Skeletal muscle satellite cell (primary cell): ENCODE measurements around the gene PAPOLB.

Experiments
- H3K27me3 ChIP-seq: 2 replicates; pipeline ENCODE4 v1.7.0; 2013; ENCODE audit warnings: low read length; ENCODE audit not compliant: control insufficient read depth, insufficient read depth
- H3K36me3 ChIP-seq: 2 replicates; pipeline ENCODE4 v1.7.0; 2013; ENCODE audit warnings: mild to moderate bottlenecking, control low read depth, low read length; ENCODE audit not compliant: insufficient read depth
- H3K4me1 ChIP-seq: 2 replicates; pipeline ENCODE4 v1.7.0; 2013; ENCODE audit warnings: low read length; ENCODE audit not compliant: control insufficient read depth, insufficient read depth
- H3K4me2 ChIP-seq: 2 replicates; pipeline ENCODE4 v1.7.0; 2013; ENCODE audit warnings: mild to moderate bottlenecking, low read length
- H3K4me3 ChIP-seq: 2 replicates; pipeline ENCODE4 v1.7.0; 2013; ENCODE audit warnings: low read length
- H3K9ac ChIP-seq: 2 replicates; pipeline ENCODE4 v1.7.0; 2013; ENCODE audit warnings: mild to moderate bottlenecking, low read depth, low read length, moderate library complexity
- H3K9me3 ChIP-seq: replicated peaks from 2 replicates; pipeline ENCODE4 v1.7.0; 2013; ENCODE audit warnings: mild to moderate bottlenecking, control low read depth, low read length

PAPOLB gene

DNA sequence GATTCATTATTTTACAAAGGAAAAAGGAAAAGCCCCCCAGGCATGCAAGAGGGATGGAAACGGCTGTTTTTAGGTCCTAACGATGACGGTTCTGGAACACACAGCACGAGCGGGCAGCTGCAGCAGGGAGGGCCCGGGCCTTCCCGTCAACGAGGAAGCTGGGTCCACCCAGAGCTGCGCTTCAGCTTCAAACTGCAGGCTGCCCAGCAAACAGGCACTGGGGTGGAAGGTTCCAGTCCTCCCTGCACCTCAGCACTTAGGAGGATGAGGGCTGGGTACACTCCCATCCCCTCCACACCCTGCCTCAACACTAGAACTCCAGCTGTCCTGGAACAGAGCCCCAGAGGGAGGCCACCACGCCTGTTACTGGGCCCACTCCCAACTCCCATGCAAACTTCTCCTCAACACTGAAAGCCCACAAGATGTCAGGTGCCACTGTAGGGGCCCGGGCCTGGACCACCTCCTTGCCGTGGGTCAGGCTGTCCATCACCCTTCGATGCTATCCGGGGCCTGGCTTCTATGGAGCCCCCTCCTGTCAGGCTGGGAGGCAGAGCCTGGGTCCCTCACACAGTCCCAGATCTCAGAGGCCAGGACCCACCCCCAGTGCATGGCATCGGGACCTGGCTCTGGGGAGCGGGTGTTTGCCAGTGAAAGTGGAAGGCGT, 33.0 kb downstream of the PAPOLB start:
- no peaks in the 10 kb centered on the region for H3K36me3 ChIP-seq
- H3K9me3 ChIP-seq: no peaks in the 10 kb centered on the region
- no peaks in the 10 kb centered on the region for H3K4me1 ChIP-seq
- peaks cover 6% of the 10 kb centered on the region for H3K27me3 ChIP-seq
- no peak overlapping the region for H3K4me2 ChIP-seq
- H3K4me3 ChIP-seq: no peak overlapping the region
- no peak overlapping the region for H3K9ac ChIP-seq

DNA sequence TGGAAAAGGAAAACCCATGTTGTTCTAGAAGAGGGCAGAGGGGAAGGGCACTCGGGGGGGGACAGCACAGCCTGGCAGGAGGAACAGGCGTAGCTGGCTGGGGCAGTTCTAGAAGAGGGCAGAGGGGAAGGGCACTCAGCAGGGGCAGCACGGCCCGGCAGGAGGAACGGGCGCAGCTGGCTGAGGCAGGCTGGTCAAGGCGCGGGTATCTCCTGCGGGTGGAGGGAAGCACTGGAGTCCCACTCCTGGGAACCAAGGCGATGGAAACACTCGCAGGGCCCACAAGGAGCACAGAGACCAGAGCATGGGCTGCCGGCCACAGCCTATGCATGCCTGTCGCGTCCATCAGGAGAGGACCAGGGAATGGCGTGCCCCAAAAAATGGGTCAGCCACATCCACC, 36.7 kb downstream of the PAPOLB start:
- no peak overlapping the region for H3K4me2 ChIP-seq
- H3K36me3 ChIP-seq: no peaks in the 10 kb centered on the region
- no peak overlapping the region for H3K4me3 ChIP-seq
- no peaks in the 10 kb centered on the region for H3K4me1 ChIP-seq
- peaks cover 12% of the 10 kb centered on the region for H3K27me3 ChIP-seq
- H3K9me3 ChIP-seq: no peaks in the 10 kb centered on the region
- H3K9ac ChIP-seq: no peak overlapping the region

DNA sequence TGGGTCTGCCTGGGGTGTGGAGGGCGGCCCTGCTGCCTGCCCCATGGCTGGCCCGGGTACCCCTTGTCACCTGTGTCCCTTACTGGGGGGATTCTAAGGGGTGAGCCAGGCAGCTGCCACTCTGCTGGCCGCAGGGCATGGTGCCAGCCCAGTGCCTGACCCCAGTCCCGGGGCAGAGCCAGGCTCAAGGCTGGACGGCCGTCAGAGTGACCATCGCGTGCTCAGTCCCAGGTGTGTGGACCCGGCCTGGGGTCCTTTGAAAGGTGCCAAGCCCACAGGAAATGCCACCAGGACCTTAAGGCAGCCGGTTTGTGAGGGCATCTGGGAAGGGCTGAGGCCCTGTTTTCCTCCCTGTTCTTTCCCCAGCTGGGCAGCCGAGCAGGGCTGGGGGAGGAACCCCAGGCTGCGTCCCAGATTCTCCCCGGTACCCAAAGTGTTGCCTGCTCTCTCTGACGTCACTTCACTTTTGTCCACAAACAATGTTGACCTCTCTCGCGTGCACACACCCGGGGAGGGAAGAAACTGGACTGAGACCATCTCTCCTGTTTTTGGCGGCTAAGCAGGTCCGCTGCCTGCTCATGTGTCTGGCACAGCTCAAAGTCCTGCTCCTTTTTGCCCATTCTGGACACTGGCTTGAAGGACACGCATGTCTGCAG, 37.6 kb downstream of the PAPOLB start:
- Histone ChIP-seq H3K9ac (no peak overlapping the region), H3K4me1 (no peaks in the 10 kb centered on the region), H3K4me2 (no peak overlapping the region), H3K4me3 (no peak overlapping the region), H3K9me3 (no peaks in the 10 kb centered on the region), H3K36me3 (no peaks in the 10 kb centered on the region), H3K27me3 (peaks cover 12% of the 10 kb centered on the region)

DNA sequence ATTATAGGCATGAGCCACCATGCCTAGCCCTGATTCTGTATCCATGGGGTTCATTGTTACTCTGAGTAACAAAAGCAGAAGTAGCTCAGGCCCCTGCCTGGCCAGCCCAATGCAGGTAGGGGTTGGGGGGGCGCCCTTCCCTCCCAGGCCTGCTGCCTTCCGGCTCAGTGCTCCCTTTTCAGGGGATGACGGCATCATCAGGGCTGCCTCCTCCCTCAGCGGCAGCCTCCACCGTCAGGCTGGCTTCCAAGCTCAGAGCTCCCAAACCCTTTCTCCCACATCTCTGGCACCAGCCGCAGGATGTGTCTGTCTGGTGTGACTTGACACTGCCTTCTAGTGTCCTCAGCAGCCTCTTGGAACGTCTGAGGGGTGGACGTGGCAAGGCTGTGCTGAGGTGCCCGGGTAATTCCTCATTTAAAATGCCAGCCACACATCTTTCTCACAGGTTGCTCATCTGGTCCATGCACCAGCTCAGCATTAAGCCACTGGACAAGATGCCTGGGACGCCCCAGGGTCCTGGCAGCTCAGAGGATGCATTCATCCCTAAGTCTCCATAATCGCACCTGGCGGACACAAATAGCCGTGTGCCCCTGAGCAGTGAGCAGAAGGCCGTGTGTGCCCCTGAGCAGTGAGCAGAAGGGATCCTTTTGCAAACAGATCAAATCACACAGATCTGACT, 38.2 kb downstream of the PAPOLB start:
- H3K27me3 ChIP-seq: peaks cover 12% of the 10 kb centered on the region
- no peaks in the 10 kb centered on the region for H3K9me3 ChIP-seq
- no peaks in the 10 kb centered on the region for H3K4me1 ChIP-seq
- H3K36me3 ChIP-seq: no peaks in the 10 kb centered on the region
- H3K4me3 ChIP-seq: no peak overlapping the region
- H3K9ac ChIP-seq: no peak overlapping the region
- H3K4me2 ChIP-seq: no peak overlapping the region

DNA sequence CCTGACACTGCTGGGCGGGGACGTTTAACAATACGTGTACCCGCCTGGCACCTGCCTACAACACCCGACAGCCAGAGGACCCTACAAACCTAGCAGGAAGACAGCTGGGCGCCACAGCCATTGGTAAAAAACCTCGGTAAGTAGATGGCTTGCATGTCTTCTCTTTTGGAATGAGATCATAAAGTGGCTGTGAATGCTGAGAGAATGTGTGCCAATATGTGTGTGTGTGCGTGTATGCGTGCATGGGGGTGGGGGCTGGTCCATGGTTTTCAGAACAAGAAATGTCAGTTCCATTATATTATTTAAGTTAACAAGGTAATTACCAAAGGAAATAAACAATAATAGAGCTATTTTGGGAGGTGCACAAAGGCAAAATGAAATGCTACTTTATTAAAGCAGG, 39.2 kb downstream of the PAPOLB start:
- H3K4me3 ChIP-seq: no peak overlapping the region
- H3K36me3 ChIP-seq: no peaks in the 10 kb centered on the region
- no peaks in the 10 kb centered on the region for H3K9me3 ChIP-seq
- no peaks in the 10 kb centered on the region for H3K4me1 ChIP-seq
- H3K27me3 ChIP-seq: peaks cover 12% of the 10 kb centered on the region
- no peak overlapping the region for H3K9ac ChIP-seq
- H3K4me2 ChIP-seq: no peak overlapping the region

DNA sequence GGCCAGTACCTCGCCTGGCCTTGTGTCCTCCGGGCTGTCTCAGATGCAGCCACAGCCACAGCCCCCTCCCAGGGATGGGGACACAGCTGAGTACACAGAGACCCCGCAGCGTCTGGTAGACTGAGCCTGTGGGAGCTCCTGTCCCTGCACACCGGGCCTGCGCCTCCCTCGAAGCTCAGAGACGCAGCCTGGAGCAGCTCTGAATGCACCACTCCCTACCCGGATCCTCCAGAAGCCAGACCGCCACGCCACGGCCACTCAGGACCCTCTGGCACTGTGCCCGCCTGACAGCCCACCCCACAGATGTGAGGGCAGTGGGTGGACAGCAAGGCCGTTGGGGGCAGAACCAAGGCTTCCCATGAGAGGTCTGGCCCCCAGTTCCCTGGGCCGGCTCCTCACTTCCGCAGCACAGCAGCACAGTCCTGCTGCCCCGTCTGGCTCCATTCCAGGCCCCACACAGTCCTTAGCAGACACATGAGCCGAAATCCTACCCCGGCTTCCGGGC, 40.8 kb downstream of the PAPOLB start:
- Histone ChIP-seq H3K36me3 (no peaks in the 10 kb centered on the region), H3K4me2 (no peak overlapping the region), H3K4me1 (no peaks in the 10 kb centered on the region), H3K27me3 (peaks cover 12% of the 10 kb centered on the region), H3K4me3 (no peak overlapping the region), H3K9ac (no peak overlapping the region), H3K9me3 (no peaks in the 10 kb centered on the region)

DNA sequence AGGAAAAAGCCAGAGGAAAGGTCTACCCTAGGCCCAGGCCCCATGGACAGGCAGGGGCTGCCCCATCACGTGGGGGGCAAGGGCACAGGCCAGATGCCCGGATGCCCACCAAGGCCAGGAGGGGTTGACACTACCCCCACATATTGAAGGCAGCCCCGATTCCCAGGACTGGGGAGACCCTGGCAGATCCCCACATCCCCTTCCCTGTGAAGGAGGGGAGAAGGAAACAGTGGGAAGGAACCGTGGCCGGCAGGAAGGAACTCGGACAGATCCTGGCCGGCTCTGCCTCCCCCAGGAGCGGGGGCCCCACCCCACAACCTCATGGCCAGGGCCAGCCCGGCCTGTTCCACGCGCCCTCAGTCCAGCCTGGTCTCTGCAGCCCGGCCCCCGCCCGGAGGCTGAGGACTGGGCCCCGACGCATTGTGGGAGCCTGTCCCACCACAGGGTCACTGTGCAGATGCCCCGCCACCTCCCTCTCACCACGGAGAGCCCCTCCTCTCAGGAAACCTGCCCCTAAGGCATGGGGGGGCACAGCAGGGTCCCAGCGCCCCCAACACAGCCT, 41.3 kb downstream of the PAPOLB start:
- Histone ChIP-seq H3K9me3 (no peaks in the 10 kb centered on the region), H3K9ac (no peak overlapping the region), H3K4me3 (no peak overlapping the region), H3K4me2 (no peak overlapping the region), H3K4me1 (no peaks in the 10 kb centered on the region), H3K27me3 (peaks cover 12% of the 10 kb centered on the region), H3K36me3 (no peaks in the 10 kb centered on the region)

DNA sequence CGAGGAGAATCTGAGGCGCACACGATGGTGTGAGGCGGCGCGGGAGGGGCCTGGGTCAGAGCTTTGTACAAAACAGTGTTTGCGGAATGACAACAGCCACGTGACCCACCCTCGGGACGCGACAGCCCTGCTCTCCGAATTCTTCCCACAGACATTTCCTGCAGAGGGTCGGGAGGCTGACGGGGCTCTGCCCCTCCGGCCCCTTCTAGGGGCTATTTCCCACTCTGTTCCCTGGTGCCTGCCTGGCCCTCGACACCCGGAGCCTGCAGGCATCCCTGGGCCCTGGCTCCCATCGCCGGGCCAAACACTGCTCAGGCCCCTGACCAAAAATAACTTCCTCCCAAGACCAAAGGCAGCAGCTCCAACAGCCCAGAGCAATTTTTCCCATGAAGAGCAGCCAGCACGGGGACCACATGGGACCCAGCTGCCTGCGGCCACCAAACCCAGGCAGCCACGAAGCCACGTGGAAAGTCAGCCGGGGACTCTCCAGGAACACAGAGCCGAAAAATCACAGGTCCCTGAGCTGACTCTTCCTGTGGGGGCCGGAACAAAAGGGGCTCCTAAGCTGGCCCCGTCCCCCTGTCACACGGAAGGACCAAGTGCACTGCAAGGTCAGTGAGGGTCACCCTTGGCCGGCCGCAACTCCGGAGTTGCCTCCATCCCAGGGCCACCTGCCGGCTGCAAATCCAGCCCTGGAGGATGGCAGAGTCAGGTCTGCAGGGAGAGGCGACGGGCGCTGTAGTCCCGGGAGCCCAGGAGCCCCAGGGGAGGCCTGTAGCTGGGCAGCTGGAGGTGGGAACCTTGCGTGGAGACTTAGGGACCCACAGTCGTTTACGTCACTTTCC, 42.0 kb downstream of the PAPOLB start:
- H3K9me3 ChIP-seq: no peaks in the 10 kb centered on the region
- H3K9ac ChIP-seq: no peak overlapping the region
- H3K4me1 ChIP-seq: no peaks in the 10 kb centered on the region
- H3K36me3 ChIP-seq: no peaks in the 10 kb centered on the region
- H3K4me2 ChIP-seq: no peak overlapping the region
- peaks cover 12% of the 10 kb centered on the region for H3K27me3 ChIP-seq
- H3K4me3 ChIP-seq: no peak overlapping the region

DNA sequence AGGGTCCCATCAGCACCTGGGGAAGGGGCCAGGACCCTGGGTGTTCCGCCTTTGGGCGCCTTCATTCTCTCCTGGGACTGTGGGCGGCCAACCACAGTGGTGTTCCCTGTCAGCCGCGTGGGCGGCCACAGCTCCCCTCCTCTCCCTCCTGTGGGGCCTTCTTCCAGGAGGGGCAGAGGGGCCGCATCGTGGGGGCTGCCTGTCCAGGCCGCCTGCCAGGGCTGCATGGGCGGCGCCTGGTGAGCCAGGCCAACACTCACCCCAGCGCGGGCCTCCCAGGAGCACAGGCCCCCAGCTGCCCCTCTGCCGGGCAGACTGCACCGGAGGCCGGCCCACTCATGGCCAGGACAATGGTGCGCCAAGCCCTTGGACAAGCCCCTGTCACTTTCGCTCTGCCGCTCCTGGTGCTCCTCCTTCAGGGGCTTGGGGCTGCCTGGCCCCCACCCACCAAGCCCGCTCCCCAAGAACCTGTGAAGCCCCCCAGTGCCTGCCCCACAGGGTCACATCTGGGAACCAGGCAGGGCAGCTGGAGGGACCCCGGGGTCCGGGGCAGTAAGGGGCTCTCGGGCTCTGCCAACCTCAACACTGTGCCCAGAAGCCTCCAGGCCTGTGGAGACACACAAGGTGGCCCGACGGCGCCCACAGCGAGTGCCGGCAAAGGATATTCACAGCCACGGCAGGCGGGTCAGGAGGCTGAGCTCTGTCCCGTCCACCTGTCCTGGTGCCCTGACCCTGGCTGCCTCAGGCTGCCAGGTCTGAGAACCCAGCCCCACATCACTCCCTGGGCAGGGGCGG, 43.6 kb downstream of the PAPOLB start:
- Histone ChIP-seq H3K36me3 (no peaks in the 10 kb centered on the region), H3K4me1 (no peaks in the 10 kb centered on the region), H3K9ac (no peak overlapping the region), H3K27me3 (peaks cover 6% of the 10 kb centered on the region), H3K9me3 (peaks cover 4% of the 10 kb centered on the region), H3K4me3 (no peak overlapping the region), H3K4me2 (no peak overlapping the region)

DNA sequence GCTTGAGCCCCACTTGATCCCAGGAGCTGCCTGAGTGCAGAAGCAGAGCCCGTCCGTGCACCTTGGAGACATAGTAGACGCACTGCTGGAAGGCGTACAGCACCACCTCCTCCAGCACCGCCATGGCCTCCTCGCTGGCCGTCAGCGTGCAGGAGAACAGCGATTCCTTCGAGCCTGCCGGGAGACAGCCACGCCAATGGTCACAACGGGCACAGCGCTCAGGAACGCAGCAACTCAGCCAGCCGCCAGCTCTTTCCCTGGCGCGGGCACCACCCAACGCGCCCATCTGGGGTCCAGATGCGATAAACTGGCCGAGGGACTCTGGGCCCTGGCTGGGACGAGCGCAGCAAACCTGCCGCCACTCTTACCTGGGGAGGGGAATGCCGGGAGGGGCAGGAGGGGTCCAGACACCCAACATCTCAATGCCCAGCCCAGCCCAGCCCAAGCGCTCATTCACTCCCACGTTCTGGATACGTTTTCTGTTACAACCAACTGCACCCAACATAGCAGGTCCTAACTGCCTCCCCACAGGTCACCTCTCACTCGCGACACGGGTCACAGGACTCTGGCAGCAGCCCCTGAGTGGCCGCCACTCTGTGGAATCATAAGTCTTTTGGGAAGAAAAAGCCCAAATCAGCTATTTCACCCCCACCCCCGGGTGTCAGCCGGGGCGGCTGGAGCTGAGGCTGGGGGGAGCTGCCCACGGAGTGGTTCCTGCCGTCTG, 44.5 kb downstream of the PAPOLB start:
- Histone ChIP-seq H3K4me3 (no peak overlapping the region), H3K36me3 (no peaks in the 10 kb centered on the region), H3K9ac (no peak overlapping the region), H3K4me2 (no peak overlapping the region), H3K27me3 (peaks cover 3% of the 10 kb centered on the region), H3K9me3 (peaks cover 4% of the 10 kb centered on the region), H3K4me1 (no peaks in the 10 kb centered on the region)
